Left kidney (tissue), 8 donors: ENCODE results near the gene CCDC7. TPM values are rescaled to one million over a fixed set of nuclear protein-coding genes. Genes with fewer than 3 reads are reported as not detected.
"Not testable (repeated sequence)": the region's sequence is repeated elsewhere in the genome, so short reads cannot be mapped to it uniquely, and the experiment has no call there.

Experiments used
- DNase-seq: peaks from one replicate; pipeline ENCODE4 v3.0.0-alpha.2; 2013
- long read RNA-seq, 8 donors: transcript quantifications; one replicate each; lab custom pipeline, GENCODE V29; 2026
- polyA plus RNA-seq: library from polyadenylated mRNA; unstranded; fragments of 120-200 nt; gene quantifications from one replicate; pipeline ENCODE4 v1.2.1, GENCODE V29; 2013; ENCODE audit not compliant: insufficient read length

The CCDC7 gene
- 7.2 TPM for polyA plus RNA-seq
- long read RNA-seq, donor 1, partial matches to known transcripts: 373 of 474 reads
- long read RNA-seq, donor 1, other reads (novel, unspliced or antisense): 101 of 474 reads
- long read RNA-seq, donor 2: 0 reads
- long read RNA-seq, donor 3: 0 reads
- long read RNA-seq, donor 4: 0 reads
- long read RNA-seq, donor 5, partial matches to known transcripts: 411 of 548 reads
- long read RNA-seq, donor 5, other reads (novel, unspliced or antisense): 137 of 548 reads
- long read RNA-seq, donor 6: 0 reads
- long read RNA-seq, donor 7: 0 reads
- long read RNA-seq, donor 8: 0 reads

GRCh38 chr10:32445740-32446535 lies at the start of gene CCDC7:
Gene CCDC7 (plus strand): TSS chr10:32446140. CDS start chr10:32451643, 5,503 bp downstream.
- peak; percentile 86 for DNase-seq

GRCh38 chr10:32397163-32397562 lies 48.8 kb upstream of the CCDC7 start:
- not testable (repeated sequence) for DNase-seq

GRCh38 chr10:32399720-32400119 lies 46.2 kb upstream of the CCDC7 start:
- not testable (repeated sequence) for DNase-seq

- DNase-seq: no peak
Observed at GRCh38 chr10:32400961-32401360, 45.0 kb upstream of the CCDC7 start.

- no peak for DNase-seq
Observed at GRCh38 chr10:32402499-32402898, 43.4 kb upstream of the CCDC7 start.

GRCh38 chr10:32403091-32403490 lies 42.8 kb upstream of the CCDC7 start:
- DNase-seq: no peak

DNA sequence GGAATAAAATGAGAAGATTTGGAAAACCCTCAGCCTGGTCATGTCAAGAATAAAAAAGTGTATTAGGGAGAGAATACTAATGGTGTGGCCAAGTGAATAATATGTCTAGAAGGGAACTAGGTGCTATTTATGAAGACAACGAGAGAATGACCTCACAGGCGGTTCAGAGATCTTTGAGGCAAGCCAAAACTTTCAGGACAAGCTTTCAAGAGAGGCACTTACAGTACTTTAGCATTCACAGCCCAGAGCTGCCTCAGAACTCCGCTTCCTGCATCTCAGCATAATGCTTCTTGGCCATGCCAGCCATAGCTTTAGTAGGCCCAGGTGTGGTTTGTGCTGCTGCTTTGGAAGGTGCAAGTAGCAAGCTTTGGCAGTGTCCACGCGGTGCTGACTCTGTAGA lies 37.2 kb upstream of the CCDC7 start:
- no peak for DNase-seq

GRCh38 chr10:32409741-32410140 lies 36.2 kb upstream of the CCDC7 start:
- no peak for DNase-seq

DNA sequence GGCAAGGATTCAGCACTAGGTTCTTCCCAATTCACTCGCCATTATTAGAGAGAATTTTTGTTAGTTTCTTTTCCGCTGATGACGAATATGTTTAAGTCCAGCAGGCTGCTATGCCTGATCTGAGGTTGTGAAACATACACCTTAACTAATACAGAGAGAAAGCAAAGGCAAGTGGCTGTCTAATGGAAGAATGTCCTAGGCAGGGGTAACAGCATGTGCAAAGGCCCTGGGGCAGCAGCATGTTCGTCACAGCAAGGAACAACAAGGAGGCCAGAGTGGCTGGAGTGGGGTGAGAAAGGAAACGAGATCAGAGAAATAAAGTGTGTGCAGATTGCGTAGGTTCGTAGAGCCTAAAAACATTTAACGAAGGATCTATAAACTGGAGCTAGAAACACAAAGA lies 35.4 kb upstream of the CCDC7 start:
- DNase-seq: no peak

DNA sequence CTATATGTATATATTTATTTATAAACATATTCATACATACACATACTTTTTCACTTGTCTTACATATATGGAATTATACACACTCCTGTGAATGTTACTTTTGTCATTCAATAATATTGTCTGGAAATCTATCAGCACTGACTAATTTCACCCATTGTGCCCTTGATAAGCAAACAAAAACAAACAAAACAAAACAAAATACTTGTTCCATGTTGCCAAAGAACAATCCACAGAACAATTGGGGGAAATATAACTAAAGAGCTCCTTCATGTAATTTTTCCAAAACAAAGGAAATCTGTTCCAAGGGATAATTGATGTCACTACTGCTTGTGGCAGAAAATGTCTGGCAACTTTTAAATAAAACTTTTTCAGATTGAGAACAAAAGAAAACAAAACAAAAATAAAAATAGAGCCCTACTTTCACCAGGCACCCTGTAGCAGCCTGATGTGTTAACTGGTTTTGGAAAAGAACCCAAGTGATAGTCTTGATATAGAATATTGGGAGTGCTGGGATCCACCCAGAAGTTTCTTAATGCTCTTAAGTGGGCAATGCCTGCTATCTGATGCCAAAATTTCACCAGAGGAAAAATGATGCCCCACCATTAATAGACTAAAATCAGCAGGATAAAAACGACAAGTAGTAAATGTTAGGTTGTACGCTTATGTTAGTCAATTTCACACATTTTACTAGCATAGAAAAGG lies 34.0 kb upstream of the CCDC7 start:
- no peak for DNase-seq

DNA sequence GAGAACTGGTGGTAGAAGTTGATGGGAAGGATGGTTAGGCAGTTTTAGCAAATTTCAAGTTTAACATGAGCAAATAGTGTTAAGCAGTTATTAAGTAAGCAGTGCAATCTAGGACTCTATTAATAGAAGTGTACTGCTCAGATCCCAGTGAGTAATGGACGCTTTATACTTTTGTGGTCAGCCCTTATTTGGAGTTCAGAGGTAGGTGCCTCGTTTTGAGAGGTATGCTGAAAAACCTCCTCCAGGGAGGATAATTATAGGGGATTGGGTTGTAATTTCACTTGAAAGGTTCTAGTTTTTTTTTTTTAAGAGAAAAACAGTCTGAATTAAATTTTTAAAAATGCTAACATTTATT lies 33.5 kb upstream of the CCDC7 start:
- DNase-seq: no peak

GRCh38 chr10:32413513-32413912 lies 32.4 kb upstream of the CCDC7 start:
- DNase-seq: no peak

- no peak for DNase-seq
Observed at GRCh38 chr10:32415361-32415760, 30.6 kb upstream of the CCDC7 start.

DNA sequence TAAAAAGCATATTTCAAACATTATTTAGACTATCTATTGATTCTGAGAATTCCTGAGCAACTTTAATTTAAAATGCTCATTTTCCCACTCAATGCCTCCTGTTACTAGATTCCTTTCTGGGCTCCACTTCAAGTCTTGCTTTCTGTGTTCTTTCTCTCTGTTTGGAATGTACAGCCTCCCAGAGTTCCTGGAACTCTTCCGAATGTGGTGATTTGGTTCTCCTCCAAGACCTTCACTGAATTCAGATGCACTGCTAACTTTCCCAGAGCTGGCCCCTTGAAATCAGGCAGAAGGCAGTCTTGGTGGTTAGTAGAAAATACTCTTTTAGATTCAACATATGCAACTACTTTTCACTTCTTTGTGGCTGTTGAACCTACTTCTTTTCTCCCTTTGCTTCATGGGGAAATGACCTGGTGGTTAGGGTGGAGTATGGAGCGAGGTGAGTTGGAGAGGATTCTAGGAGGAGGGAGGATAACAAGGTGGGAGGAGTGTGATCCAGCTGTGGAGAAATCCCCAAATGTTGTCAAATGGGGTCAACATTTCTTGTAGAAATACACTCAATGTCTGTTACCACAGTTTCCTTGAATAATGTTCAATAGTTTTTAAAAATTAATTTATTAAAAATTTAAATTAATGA lies 27.9 kb upstream of the CCDC7 start:
- peak; percentile 60 for DNase-seq

DNA sequence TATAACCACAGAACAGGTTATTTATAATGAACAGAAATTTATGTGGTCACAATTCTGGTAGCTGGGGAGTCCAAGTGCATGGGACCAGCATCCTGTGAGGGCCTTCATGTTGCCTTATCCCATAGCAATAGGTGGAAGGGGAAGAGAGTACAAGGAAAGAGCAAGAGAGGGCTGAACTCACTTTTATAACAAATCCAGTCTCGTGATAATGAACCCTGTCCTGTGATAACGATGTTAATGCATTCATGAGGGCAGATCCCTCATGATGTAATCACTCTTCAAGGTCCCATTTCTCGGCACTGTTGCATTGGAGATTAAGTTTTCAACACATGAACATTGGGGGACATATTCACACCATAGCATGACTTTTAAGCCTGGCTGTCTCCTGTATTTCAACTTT lies 27.4 kb upstream of the CCDC7 start:
- DNase-seq: no peak

DNA sequence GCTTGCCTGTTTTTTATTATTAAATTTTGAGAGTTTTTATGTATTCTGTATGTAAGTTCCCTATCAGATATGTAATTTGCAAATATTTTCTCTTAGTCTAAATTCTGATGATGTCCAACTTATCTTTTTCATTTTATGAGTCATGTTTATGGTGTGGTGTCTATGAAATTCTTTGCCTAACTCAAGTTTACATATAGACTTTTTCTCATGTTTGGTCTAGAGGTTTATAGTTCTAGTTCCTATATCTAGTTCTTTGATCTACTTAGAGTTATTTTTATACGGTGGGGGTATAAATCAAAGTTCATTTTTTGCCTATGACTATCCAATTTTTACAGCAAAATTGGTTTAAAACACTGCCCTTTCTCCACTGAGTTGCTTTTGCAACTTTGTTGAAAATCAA lies 26.3 kb upstream of the CCDC7 start:
- DNase-seq: no peak

DNA sequence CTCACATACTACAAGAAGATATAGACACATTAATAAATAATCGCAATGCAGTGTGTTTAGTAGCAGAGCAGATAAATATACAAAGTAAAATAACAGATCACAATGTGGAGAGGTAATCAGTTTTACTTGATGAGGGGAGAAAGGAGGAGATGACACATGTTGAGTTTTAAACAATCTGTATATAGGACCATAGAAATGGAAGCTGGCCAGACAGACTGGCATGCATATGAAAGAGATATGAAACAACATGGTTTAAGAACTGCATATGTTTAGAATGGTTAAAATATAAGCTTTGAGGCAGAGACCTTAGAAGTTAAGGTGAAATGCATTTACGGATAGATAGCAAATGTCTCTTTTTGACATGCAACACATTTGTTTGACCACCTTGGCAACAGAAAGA lies 19.8 kb upstream of the CCDC7 start:
- no peak for DNase-seq

DNA sequence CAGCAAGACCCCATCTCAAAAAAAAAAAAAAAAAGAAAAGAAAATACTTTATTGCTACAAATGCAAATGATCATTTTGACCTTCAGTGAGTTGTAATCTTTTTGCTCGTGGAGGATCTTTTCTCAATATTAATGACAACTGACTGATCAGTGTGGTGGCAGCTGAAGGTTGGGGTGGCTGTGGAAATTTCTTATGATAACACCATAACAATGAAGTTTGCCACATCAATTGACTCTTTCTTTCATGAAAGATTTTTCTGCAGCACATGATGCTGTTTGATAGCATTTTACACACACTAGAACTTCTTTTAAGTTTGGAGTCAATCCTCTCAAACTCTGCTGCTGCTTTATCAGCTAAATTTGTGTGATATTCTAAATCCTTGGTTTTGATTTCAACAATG lies 12.4 kb upstream of the CCDC7 start:
- DNase-seq: no peak

DNA sequence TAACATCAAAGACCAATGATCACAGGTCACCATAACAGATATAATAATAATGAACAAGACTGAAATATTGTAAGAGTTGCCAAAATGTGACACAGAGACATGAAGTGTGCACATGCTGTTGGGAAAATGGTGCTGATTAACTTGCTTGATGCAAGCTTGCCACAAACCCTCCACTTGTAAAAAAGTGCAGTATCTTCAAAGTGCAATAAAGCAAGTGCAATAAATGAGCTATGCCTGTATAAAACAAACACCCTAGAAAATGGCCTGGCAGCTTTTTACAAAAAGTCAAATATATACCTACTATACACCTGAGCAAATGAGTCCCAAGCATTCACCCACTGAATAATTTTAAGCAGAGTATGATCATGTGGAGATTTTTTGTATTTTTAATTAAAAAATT lies 9.7 kb upstream of the CCDC7 start:
- no peak for DNase-seq

DNA sequence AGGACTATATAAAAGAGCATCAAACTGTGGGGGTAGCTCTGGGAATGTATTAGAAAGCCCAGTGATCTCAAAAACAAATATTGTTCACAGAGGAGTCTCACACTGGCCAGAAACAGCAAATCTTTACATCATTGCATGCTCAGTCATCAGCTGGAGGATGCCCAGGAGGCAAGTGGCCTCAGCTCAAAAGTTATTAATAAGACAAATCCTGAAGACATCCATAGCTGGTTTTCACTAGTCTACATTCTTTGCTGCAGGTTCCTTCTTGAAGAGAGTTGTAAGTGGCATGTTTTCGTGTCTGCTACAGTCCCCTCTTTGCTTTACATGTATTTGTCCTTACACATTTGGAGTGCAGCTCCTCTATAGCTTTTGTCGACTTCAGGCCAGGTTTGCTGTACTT lies 8.6 kb upstream of the CCDC7 start:
- no peak for DNase-seq

GRCh38 chr10:32445036-32445435 lies 904 bp upstream of the CCDC7 start:
- no peak for DNase-seq

- DNase-seq: peak; percentile 62
Observed at GRCh38 chr10:32446536-32447406, 831 bp downstream of the CCDC7 start.
